GM18498 (cell line): ENCODE data around the gene ARF1.
A peak's percentile ranks its signal among the peaks of the same experiment; 100 is the strongest.

ENCODE experiments used
- ATAC-seq: cut with Tn5 transposase; IDR thresholded peaks from one replicate; pipeline ENCODE4 v1.9.1; 2021; ENCODE audit warnings: mild to moderate bottlenecking, moderate library complexity; ENCODE audit not compliant: unreplicated experiment

ARF1 gene

GRCh38 chr1:228117335-228117734 lies 34.8 kb downstream of the ARF1 start:
- ATAC-seq: no peak

- ATAC-seq: no peak
Observed at GRCh38 chr1:228118040-228118439, 35.5 kb downstream of the ARF1 start.

- no peak for ATAC-seq
Observed at GRCh38 chr1:228120351-228120750, 37.8 kb downstream of the ARF1 start.

GRCh38 chr1:228120857-228121489 lies 38.5 kb downstream of the ARF1 start:
- no peak for ATAC-seq

GRCh38 chr1:228122921-228123441 lies 40.5 kb downstream of the ARF1 start:
- ATAC-seq: no peak

GRCh38 chr1:228123505-228123904 lies 41.0 kb downstream of the ARF1 start:
- no peak for ATAC-seq

GRCh38 chr1:228125185-228125584 lies 42.7 kb downstream of the ARF1 start:
- ATAC-seq: no peak

- ATAC-seq: no peak
Observed at GRCh38 chr1:228131766-228132165, 49.3 kb downstream of the ARF1 start.

GRCh38 chr1:228134591-228134990 lies 52.1 kb downstream of the ARF1 start:
- no peak for ATAC-seq

GRCh38 chr1:228136901-228137300 lies 54.4 kb downstream of the ARF1 start:
- no peak for ATAC-seq

GRCh38 chr1:228139406-228139930 lies 57.0 kb downstream of the ARF1 start:
- no peak for ATAC-seq

GRCh38 chr1:228139931-228140723 lies 57.6 kb downstream of the ARF1 start, which contains the start of gene GUK1:
Gene GUK1, plus strand, starts transcription at chr1:228140279. Its CDS starts 24 bp downstream, at chr1:228140303.
- peak; percentile 93 for ATAC-seq

GRCh38 chr1:228140724-228141225 lies 58.3 kb downstream of the ARF1 start:
- no peak for ATAC-seq

GRCh38 chr1:228141226-228142044 lies 58.9 kb downstream of the ARF1 start:
- no peak for ATAC-seq

- ATAC-seq: no peak
Observed at GRCh38 chr1:228142155-228142691, 59.7 kb downstream of the ARF1 start.

- ATAC-seq: no peak
Observed at GRCh38 chr1:228142701-228143136, 60.2 kb downstream of the ARF1 start.

- no peak for ATAC-seq
Observed at GRCh38 chr1:228143480-228144192, 61.1 kb downstream of the ARF1 start.

- ATAC-seq: no peak
Observed at GRCh38 chr1:228144193-228144992, 61.9 kb downstream of the ARF1 start.

GRCh38 chr1:228144993-228145343 lies 62.5 kb downstream of the ARF1 start:
- ATAC-seq: no peak
